ENCODE results near the gene ID1. TPM values are rescaled to one million over a fixed set of nuclear protein-coding genes. Genes with fewer than 3 reads are reported as not detected.

Gene ID1
- polyA plus RNA-seq, 1 donor from 2014 or later: 30.6 TPM

- no peaks in the 10 kb centered on the region for H3F3A ChIP-seq (ENCODE audit: insufficient read depth, low read length, poor library complexity, severe bottlenecking)
- H3K27me3 ChIP-seq (ENCODE audit: insufficient read depth, low read depth, low read length): peaks cover 21% of the 10 kb centered on the region
- no peaks in the 10 kb centered on the region for H3K9me3 ChIP-seq (ENCODE audit: low read length)
- no peaks in the 10 kb centered on the region for H3K36me3 ChIP-seq (ENCODE audit: insufficient read depth, low read length)
- no peak overlapping the region for H3K9ac ChIP-seq (ENCODE audit: low read length)
- no peaks in the 10 kb centered on the region for H3K9me2 ChIP-seq (ENCODE audit: insufficient read depth, low read length)
- no peak overlapping the region for H3K4me3 ChIP-seq (ENCODE audit: low read length)
- H2AFZ ChIP-seq (ENCODE audit: low read depth, low read length): no peak overlapping the region
- no peak overlapping the region for H3K27ac ChIP-seq (ENCODE audit: low read length)
- H3K4me2 ChIP-seq (ENCODE audit: low read length): no peak overlapping the region
- H3K79me2 ChIP-seq (replicated peaks; ENCODE audit: insufficient read depth, low read length): no peaks in the 10 kb centered on the region
- no peak for TF ChIP-seq EZH2 (IDR thresholded peaks at IDR 0.05; ENCODE audit: borderline replicate concordance, insufficient read depth, low read length, poor library complexity, severe bottlenecking)
- TF ChIP-seq CTCF (IDR thresholded peaks at IDR 0.05; ENCODE audit: poor library complexity, severe bottlenecking): no peak
- TF ChIP-seq MXI1 (conservative IDR thresholded peaks at IDR 0.05; ENCODE audit: poor library complexity, severe bottlenecking): no peak
- no peak for TF ChIP-seq TAF1 (IDR thresholded peaks at IDR 0.05; ENCODE audit: low read depth)
- no peak for TF ChIP-seq POLR2AphosphoS5 (IDR thresholded peaks at IDR 0.05)
- TF ChIP-seq EP300 (conservative IDR thresholded peaks at IDR 0.05; ENCODE audit: poor library complexity, severe bottlenecking): no peak
- TF ChIP-seq SMC3 (conservative IDR thresholded peaks at IDR 0.05; ENCODE audit: poor library complexity): no peak
- TF ChIP-seq RAD21 (conservative IDR thresholded peaks at IDR 0.05): no peak
- TF ChIP-seq REST (IDR thresholded peaks at IDR 0.05; ENCODE audit: borderline replicate concordance): no peak
- no peaks in the 10 kb centered on the region for H4K20me1 ChIP-seq (ENCODE audit: insufficient read depth)
These were observed 2.7 kb upstream of the ID1 start for GRCh38 chr20:31602431-31602778.

GRCh38 chr20:31602779-31603441, 2.2 kb upstream of the ID1 start:
- H3F3A ChIP-seq (ENCODE audit: insufficient read depth, low read length, poor library complexity, severe bottlenecking): no peaks in the 10 kb centered on the region
- H3K27ac ChIP-seq (ENCODE audit: low read length): no peak overlapping the region
- H3K36me3 ChIP-seq (ENCODE audit: insufficient read depth, low read length): no peaks in the 10 kb centered on the region
- H3K27me3 ChIP-seq (ENCODE audit: insufficient read depth, low read depth, low read length): peaks cover 26% of the 10 kb centered on the region
- H3K4me2 ChIP-seq (ENCODE audit: low read length): no peak overlapping the region
- H3K79me2 ChIP-seq (replicated peaks; ENCODE audit: insufficient read depth, low read length): no peaks in the 10 kb centered on the region
- no peak overlapping the region for H2AFZ ChIP-seq (ENCODE audit: low read depth, low read length)
- TF ChIP-seq MXI1 (conservative IDR thresholded peaks at IDR 0.05; ENCODE audit: poor library complexity, severe bottlenecking): no peak
- TF ChIP-seq POLR2AphosphoS5 (IDR thresholded peaks at IDR 0.05): no peak
- no peak for TF ChIP-seq EZH2 (IDR thresholded peaks at IDR 0.05; ENCODE audit: borderline replicate concordance, insufficient read depth, low read length, poor library complexity, severe bottlenecking)
- no peak for TF ChIP-seq REST (IDR thresholded peaks at IDR 0.05; ENCODE audit: borderline replicate concordance)
- H3K9me3 ChIP-seq (ENCODE audit: low read length): no peaks in the 10 kb centered on the region
- no peaks in the 10 kb centered on the region for H3K9me2 ChIP-seq (ENCODE audit: insufficient read depth, low read length)
- H3K9ac ChIP-seq (ENCODE audit: low read length): no peak overlapping the region
- H3K4me3 ChIP-seq (ENCODE audit: low read length): no peak overlapping the region
- H4K20me1 ChIP-seq (ENCODE audit: insufficient read depth): no peaks in the 10 kb centered on the region

Data from neural cell (in vitro differentiated cells).